A673 (cell line): ENCODE results near the gene B4GALNT3. TPM values are rescaled to one million over a fixed set of nuclear protein-coding genes. Genes with fewer than 3 reads are reported as not detected.

ENCODE experiments used
- BruUV-seq: library from RNA; stranded (reverse); fragments of 400-500 nt; replicated peaks from 2 replicates; lab custom pipeline; 2021; lab: Mats Ljungman, UMichigan
- CTCF ChIA-PET: fragments of 300-600 bp; sonication (Branson Sonifier 250); formaldehyde crosslinking; loops from one replicate; lab custom pipeline; 2022; ENCODE audit warnings: antibody characterized with exemption; lab: Charles Lee
- POLR2A ChIA-PET: fragments of 300-600 bp; sonication (Branson Sonifier 250); formaldehyde crosslinking; loops from one replicate; lab custom pipeline; 2022; ENCODE audit warnings: antibody characterized with exemption; ENCODE audit not compliant: low non-redundant PET; lab: Charles Lee
- DNase-seq: peaks from one replicate; pipeline ENCODE4 v3.0.0-alpha.2; 2015; ENCODE audit warnings: low spot score
- H3K27ac ChIP-seq: fragments of 200-600 bp; sonication (generic); 2 replicates; pipeline ENCODE4 v1.5.1; 2016; ENCODE audit warnings: mixed run types, low read depth, mild to moderate bottlenecking, mixed read lengths, antibody characterized with exemption, low read length; ENCODE audit not compliant: poor library complexity, severe bottlenecking
- H3K27me3 ChIP-seq: fragments of 200-600 bp; sonication (generic); replicated peaks from 2 replicates; pipeline ENCODE4 v1.6.1; 2017; ENCODE audit warnings: mixed run types, low read depth, mild to moderate bottlenecking, mixed read lengths, antibody characterized with exemption, low read length; ENCODE audit not compliant: insufficient read depth, poor library complexity
- H3K36me3 ChIP-seq: fragments of 200-600 bp; sonication (generic); 2 replicates; pipeline ENCODE4 v1.6.1; 2016; ENCODE audit warnings: mixed run types, mild to moderate bottlenecking, mixed read lengths, antibody characterized with exemption, low read length; ENCODE audit not compliant: insufficient read depth, poor library complexity, severe bottlenecking
- H3K4me1 ChIP-seq: fragments of 200-600 bp; sonication (generic); 2 replicates; pipeline ENCODE4 v1.6.1; 2017; ENCODE audit warnings: mixed run types, mild to moderate bottlenecking, mixed read lengths, antibody characterized with exemption, low read length; ENCODE audit not compliant: insufficient read depth, poor library complexity, severe bottlenecking
- H3K4me3 ChIP-seq: fragments of 200-600 bp; sonication (generic); 2 replicates; pipeline ENCODE4 v1.5.1; 2016; ENCODE audit warnings: low read depth, mixed run types, mild to moderate bottlenecking, mixed read lengths, low read length; ENCODE audit not compliant: poor library complexity, severe bottlenecking
- H3K9me3 ChIP-seq: fragments of 200-600 bp; sonication (generic); 2 replicates; pipeline ENCODE4 v1.6.1; 2016; ENCODE audit warnings: mixed run types, low read depth, mild to moderate bottlenecking, mixed read lengths, antibody characterized with exemption, low read length; ENCODE audit not compliant: poor library complexity, severe bottlenecking
- CTCF ChIP-seq: fragments of 300-800, 200-600 bp; sonication (generic); conservative IDR thresholded peaks from 2 replicates; pipeline ENCODE4 v1.5.1; 2017; ENCODE audit warnings: low read depth, mild to moderate bottlenecking, antibody characterized with exemption, low read length, moderate library complexity, mixed read lengths
- EZH2 ChIP-seq: fragments of 200-600 bp; sonication (generic); IDR thresholded peaks from 2 replicates; pipeline ENCODE4 v1.6.1; 2017; ENCODE audit warnings: borderline replicate concordance, low read depth, mild to moderate bottlenecking, mixed read lengths, antibody characterized with exemption, low read length; ENCODE audit not compliant: poor library complexity, severe bottlenecking
- intact Hi-C: fragments of 100-400 bp; cut with micrococcal nuclease; formaldehyde crosslinking; loops from one replicate; pipeline ENCODE4 v1.10.0; 2022; ENCODE audit not compliant: unreplicated experiment
- total RNA-seq: library from RNA; stranded (reverse); gene quantifications from 2 replicates; pipeline ENCODE4 v1.2.3, GENCODE V29; 2021

B4GALNT3 gene
- total RNA-seq, 1 experiment from 2014 or later: 19.4 TPM

GRCh38 chr12:462936-463705 lies 3.4 kb downstream of the B4GALNT3 start:
- no peak for DNase-seq
- Histone ChIP-seq H3K27me3 (no peaks in the 10 kb centered on the region), H3K4me1 (peaks cover 9% of the 10 kb centered on the region), H3K4me3 (no peak overlapping the region), H3K36me3 (no peaks in the 10 kb centered on the region), H3K9me3 (no peaks in the 10 kb centered on the region), H3K27ac (no peak overlapping the region)
- intact Hi-C loops: no loop called here
- POLR2A ChIA-PET: no interaction called here
- TF ChIP-seq CTCF (no peak), EZH2 (no peak)
- CTCF ChIA-PET: no interaction called here
- TSS peak; percentile 21 for BruUV-seq

- H3K27ac ChIP-seq: no peak overlapping the region
- H3K36me3 ChIP-seq: no peaks in the 10 kb centered on the region
- no peak for TF ChIP-seq CTCF
- no peak for TF ChIP-seq EZH2
- no peaks in the 10 kb centered on the region for H3K27me3 ChIP-seq
- no peak overlapping the region for H3K4me3 ChIP-seq
- H3K4me1 ChIP-seq: peaks cover 5% of the 10 kb centered on the region
- no peaks in the 10 kb centered on the region for H3K9me3 ChIP-seq
- no peak for DNase-seq
- POLR2A ChIA-PET: no interaction called here
- CTCF ChIA-PET: no interaction called here
- BruUV-seq: no TSS peak
- intact Hi-C loops: no loop called here
Measured at GRCh38 chr12:464484-465267, 4.9 kb downstream of the B4GALNT3 start.

- H3K9me3 ChIP-seq: no peaks in the 10 kb centered on the region
- BruUV-seq: no TSS peak
- no peaks in the 10 kb centered on the region for H3K36me3 ChIP-seq
- no peaks in the 10 kb centered on the region for H3K27me3 ChIP-seq
- no peak for DNase-seq
- ChIA-PET CTCF (no interaction called here), POLR2A (no interaction called here)
- TF ChIP-seq EZH2 (no peak), CTCF (no peak)
- no peak overlapping the region for H3K4me3 ChIP-seq
- H3K27ac ChIP-seq: no peak overlapping the region
- peaks cover 6% of the 10 kb centered on the region for H3K4me1 ChIP-seq
- intact Hi-C loops: no loop called here
Measured at GRCh38 chr12:466039-466438, 6.3 kb downstream of the B4GALNT3 start.
